Hepatocyte (in vitro differentiated cells): ENCODE data around the gene UQCRH.

Experiments
- CTCF ChIP-seq: fragments of 200-600 bp; sonication (generic); IDR thresholded peaks from 2 replicates; pipeline ENCODE4 v1.5.1; 2016; ENCODE audit warnings: antibody characterized with exemption, mild to moderate bottlenecking; ENCODE audit not compliant: poor library complexity
- EZH2 ChIP-seq: fragments of 200-600 bp; sonication (generic); IDR thresholded peaks from 2 replicates; pipeline ENCODE4 v1.6.1; 2016; ENCODE audit warnings: antibody characterized with exemption, mild to moderate bottlenecking, borderline replicate concordance

DNA sequence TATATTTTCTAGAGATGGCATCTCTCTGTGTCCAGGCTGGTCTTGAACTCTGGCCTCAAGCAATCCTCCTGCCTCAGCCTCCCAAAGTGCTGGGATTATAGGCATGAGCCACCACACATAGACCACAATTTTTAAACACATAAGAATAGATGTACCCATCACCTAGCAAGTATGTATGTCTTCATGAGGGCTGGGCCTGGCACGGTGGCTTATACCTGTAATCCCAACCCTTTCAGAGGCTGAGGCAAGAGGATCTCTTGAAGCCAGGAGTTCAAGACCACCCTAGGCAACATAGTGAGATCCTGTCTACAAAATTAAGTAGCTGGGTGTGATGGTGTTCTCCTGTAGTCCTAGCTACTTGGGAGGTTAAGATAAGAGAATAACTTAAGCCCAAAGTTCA, 13.8 kb downstream of the UQCRH start:
- TF ChIP-seq CTCF (no peak), EZH2 (no peak)
